Cardiac muscle cell (in vitro differentiated cells and primary cell): Measurements from ENCODE around the gene GALNT2. TPM values are rescaled to one million over a fixed set of nuclear protein-coding genes. Genes with fewer than 3 reads are reported as not detected.

Source experiments
- DNase-seq, 2 donors: peaks; one replicate each; pipeline versions ENCODE4 v3.0.0 to v3.0.0-alpha.2; 2010 to 2017; ENCODE audit warnings: low read depth in 1 of 2, low spot score in 1 of 2
- H3K27ac ChIP-seq: fragments of 200-600 bp; sonication (generic); 2 replicates; pipeline ENCODE4 v1.5.1; 2016
- H3K27me3 ChIP-seq: fragments of 200-600 bp; sonication (generic); 2 replicates; pipeline ENCODE4 v1.6.0; 2016; ENCODE audit warnings: control low read depth
- H3K36me3 ChIP-seq: fragments of 200-600 bp; sonication (generic); 2 replicates; pipeline ENCODE4 v1.5.1; 2016; ENCODE audit warnings: control low read depth
- H3K4me1 ChIP-seq: fragments of 200-600 bp; sonication (generic); 2 replicates; pipeline ENCODE4 v1.8.1; 2017; ENCODE audit warnings: low read depth, mild to moderate bottlenecking, mixed run types
- H3K4me3 ChIP-seq: fragments of 200-600 bp; sonication (generic); 2 replicates; pipeline ENCODE4 v1.5.1; 2016; ENCODE audit warnings: mild to moderate bottlenecking
- H3K9me3 ChIP-seq: fragments of 200-600 bp; sonication (generic); 2 replicates; pipeline ENCODE4 v1.5.1; 2017; ENCODE audit warnings: low read depth, mild to moderate bottlenecking, control low read depth
- polyA plus RNA-seq: library from polyadenylated mRNA; unstranded; fragments of >200 nt; fragmentation: Nextera tagmentation; extraction: Ambion mirVana; gene quantifications from 2 replicates; pipeline ENCODE4 v1.2.1, GENCODE V29; 2016
- total RNA-seq: library from RNA; depleted of rRNA; stranded (reverse); fragments of >200 nt; gene quantifications from 2 replicates; pipeline ENCODE4 v1.2.3, GENCODE V29; 2016
- TF ChIP-seq, protein P1 (sequence below): IDR thresholded peaks from 2 replicates; pipeline ENCODE4 v1.5.1; 2012; ENCODE audit warnings: low read depth, mild to moderate bottlenecking, low read length

Gene GALNT2
- total and polyA plus RNA-seq, 2 experiments from 2014 or later: 71.4 to 92.1 TPM

DNA sequence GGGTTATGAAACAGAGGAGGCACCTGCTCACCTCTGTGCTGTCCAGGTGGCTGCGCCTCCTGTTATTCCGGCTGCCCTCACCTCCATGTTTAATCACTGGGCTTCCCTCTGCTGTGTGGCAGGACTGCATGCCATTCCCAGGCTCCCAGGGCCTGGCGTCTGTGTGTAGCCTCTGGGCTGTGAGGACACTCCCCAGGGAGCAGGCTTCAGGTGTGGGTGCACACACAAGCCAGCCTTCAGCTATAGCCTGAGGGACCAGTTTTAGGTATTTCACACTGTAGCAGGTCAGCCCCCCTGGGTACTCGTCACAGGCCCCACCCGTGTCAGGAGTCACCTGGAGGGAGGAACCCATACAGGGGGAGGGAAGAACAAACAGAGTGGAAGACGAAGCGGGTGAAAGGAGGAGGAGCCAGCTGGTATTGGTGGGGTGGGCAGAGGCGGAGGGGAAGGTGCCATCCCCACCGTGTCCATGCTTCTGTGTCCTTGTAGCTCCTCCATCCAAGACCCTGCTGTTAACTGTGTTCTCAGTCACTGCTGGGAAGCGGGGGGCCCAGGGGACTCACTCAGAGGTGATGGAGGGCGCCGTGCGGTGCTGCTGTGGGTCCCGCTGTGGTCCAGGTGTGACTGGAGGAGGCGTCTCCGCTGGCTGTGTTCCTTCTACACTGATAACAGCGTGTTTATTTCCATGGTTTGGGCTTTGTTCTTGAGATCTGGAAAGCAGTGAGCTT is 200.5 kb downstream of the GALNT2 start:
- DNase-seq: no peak
- TF ChIP-seq, protein P1, sequence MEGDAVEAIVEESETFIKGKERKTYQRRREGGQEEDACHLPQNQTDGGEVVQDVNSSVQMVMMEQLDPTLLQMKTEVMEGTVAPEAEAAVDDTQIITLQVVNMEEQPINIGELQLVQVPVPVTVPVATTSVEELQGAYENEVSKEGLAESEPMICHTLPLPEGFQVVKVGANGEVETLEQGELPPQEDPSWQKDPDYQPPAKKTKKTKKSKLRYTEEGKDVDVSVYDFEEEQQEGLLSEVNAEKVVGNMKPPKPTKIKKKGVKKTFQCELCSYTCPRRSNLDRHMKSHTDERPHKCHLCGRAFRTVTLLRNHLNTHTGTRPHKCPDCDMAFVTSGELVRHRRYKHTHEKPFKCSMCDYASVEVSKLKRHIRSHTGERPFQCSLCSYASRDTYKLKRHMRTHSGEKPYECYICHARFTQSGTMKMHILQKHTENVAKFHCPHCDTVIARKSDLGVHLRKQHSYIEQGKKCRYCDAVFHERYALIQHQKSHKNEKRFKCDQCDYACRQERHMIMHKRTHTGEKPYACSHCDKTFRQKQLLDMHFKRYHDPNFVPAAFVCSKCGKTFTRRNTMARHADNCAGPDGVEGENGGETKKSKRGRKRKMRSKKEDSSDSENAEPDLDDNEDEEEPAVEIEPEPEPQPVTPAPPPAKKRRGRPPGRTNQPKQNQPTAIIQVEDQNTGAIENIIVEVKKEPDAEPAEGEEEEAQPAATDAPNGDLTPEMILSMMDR: no peak
- Histone ChIP-seq H3K9me3 (no peaks in the 10 kb centered on the region), H3K4me1 (peaks cover 26% of the 10 kb centered on the region), H3K36me3 (no peaks in the 10 kb centered on the region), H3K27me3 (no peaks in the 10 kb centered on the region), H3K27ac (no peak overlapping the region), H3K4me3 (no peak overlapping the region)

DNA sequence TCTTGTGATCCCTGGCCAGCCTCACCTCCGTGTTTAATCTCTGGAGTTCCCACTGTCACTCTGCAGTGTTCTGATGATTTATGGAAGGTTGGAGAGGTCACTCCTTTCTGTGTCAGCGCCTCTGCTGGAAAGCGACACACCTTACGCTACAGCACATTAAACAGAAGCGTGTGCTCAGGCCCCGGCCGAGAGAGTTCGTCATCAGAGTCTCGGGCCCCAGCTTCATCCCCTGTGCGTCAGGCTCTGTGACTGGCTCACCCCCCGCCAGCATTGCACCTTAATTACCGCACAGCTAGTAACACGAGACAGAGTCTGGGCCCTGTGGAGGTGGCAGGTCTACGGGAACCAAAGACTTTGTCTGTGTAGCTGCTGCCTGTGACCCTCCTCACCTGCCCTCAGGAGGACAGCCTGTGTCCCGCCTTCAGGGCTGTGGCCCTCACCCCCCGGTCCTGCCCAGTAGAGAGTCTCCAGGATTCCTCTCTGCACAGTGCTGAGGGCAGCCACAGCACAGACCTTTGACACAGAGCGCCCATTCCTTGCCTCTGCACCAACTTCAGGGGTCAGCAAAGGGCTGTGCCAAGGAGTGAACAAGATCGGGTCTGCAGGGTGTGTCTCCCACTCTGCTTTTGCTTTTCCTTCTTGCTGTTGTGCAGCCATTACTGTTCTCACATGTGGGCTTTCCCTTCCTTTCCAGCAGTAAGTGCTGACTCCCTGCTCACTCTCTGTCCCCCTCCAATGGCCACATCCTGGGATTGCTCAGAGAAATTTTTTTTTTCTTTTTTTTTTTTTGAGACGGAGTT is 201.5 kb downstream of the GALNT2 start:
- Histone ChIP-seq H3K4me3 (no peak overlapping the region), H3K4me1 (peaks cover 18% of the 10 kb centered on the region), H3K36me3 (no peaks in the 10 kb centered on the region), H3K27ac (peak overlapping the region; percentile 3), H3K9me3 (no peaks in the 10 kb centered on the region), H3K27me3 (no peaks in the 10 kb centered on the region)
- TF ChIP-seq, protein P1: peak; percentile 78
- DNase-seq: peak; percentile 81 to 86

DNA sequence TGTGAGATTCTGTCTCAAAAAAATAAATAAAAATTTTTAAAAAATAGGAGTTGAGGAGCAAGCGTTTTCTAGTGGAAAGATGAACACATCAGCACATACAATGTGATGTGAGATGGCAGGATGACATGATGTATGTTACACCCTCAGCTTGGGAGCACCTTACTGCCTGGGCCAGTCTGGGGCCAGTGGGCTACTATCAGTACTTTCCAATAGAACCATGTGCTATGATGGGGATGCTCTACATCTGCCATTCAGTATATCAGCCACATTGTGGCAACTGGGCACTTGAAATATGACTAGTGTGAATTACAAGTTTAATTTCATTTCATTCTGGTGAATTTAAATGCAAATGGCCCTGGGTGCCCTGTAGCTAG is 203.1 kb downstream of the GALNT2 start:
- no peak overlapping the region for H3K27ac ChIP-seq
- no peak for DNase-seq
- H3K9me3 ChIP-seq: no peaks in the 10 kb centered on the region
- no peak overlapping the region for H3K4me3 ChIP-seq
- peaks cover 15% of the 10 kb centered on the region for H3K4me1 ChIP-seq
- H3K27me3 ChIP-seq: no peaks in the 10 kb centered on the region
- peaks cover 4% of the 10 kb centered on the region for H3K36me3 ChIP-seq
- TF ChIP-seq, protein P1: no peak

DNA sequence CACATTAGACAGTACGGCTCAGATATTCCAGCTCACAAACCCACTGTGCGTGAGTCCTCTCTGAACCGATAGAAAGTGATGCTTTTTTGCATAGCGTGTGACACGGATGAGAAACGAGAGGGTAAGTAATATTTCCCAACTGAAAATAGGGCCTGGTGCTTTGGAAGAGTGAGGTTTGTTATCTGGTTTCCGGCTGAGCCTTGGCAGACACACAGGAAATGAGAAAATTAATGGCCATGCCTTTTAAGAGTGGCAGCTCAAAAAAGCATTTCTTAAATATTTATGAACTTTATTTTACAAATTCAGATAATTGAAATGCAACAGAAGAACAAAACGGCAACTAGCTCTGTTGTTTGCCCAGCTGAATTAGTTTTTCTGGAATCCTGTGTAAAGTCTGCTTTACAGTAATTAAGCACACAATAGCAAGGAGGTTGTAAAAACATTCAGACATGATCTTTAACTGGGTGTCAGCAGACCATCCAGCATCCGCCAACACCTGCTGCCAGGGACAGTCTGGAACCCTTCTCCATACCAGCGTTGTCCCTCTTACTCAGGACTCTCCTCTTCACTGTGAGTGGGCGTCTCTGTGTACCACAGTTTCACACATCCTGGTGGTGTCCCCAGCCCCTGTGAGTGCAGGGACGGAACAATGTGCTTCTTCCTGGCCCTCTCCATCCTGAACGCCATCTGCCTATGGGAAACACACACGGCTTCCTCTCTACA is 203.7 kb downstream of the GALNT2 start:
- TF ChIP-seq, protein P1: no peak
- Histone ChIP-seq H3K27me3 (no peaks in the 10 kb centered on the region), H3K36me3 (peaks cover 9% of the 10 kb centered on the region), H3K9me3 (no peaks in the 10 kb centered on the region), H3K4me1 (peaks cover 15% of the 10 kb centered on the region), H3K4me3 (no peak overlapping the region), H3K27ac (no peak overlapping the region)
- peak in 1 of 2 donors; percentile 72 for DNase-seq

DNA sequence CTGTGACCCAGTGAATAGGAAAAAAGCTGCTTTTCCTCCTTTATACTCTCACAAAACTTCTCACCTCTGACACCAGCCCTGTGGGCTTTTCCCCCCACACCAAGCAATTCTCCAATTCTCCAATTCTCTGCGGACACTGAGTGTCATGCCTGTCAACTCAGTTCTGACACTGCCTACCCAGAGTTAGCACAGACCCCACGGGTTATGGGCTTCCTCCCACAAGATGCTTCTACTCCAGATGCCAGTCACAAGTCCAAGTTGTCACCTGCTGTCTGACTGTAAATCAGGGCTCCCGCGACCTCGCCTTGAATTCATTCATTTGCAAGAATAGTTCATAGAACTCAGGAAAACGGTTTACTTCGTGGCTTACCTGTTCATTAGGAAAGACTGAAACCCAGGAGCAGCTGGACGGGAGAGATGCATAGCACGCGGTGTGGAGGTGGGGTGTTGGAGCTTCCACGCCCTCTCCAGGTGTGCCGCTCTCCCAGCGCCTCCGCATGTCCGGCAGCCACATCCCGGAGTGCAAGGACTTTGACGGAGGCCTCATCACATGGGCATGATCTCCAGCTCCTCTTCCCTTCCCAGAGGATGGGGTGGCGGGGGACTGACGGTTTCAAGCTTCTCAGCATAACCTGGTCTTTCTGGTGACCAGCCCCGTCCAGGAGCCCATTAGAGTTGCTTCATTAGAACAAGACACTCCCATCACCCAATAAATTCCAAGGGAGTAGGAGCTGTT is 204.4 kb downstream of the GALNT2 start:
- Histone ChIP-seq H3K9me3 (no peaks in the 10 kb centered on the region), H3K27ac (no peak overlapping the region), H3K36me3 (peaks cover 14% of the 10 kb centered on the region), H3K4me3 (no peak overlapping the region), H3K27me3 (no peaks in the 10 kb centered on the region), H3K4me1 (peaks cover 15% of the 10 kb centered on the region)
- TF ChIP-seq, protein P1: no peak
- DNase-seq: no peak
